ENCODE results near the gene ST3GAL3.

DNA sequence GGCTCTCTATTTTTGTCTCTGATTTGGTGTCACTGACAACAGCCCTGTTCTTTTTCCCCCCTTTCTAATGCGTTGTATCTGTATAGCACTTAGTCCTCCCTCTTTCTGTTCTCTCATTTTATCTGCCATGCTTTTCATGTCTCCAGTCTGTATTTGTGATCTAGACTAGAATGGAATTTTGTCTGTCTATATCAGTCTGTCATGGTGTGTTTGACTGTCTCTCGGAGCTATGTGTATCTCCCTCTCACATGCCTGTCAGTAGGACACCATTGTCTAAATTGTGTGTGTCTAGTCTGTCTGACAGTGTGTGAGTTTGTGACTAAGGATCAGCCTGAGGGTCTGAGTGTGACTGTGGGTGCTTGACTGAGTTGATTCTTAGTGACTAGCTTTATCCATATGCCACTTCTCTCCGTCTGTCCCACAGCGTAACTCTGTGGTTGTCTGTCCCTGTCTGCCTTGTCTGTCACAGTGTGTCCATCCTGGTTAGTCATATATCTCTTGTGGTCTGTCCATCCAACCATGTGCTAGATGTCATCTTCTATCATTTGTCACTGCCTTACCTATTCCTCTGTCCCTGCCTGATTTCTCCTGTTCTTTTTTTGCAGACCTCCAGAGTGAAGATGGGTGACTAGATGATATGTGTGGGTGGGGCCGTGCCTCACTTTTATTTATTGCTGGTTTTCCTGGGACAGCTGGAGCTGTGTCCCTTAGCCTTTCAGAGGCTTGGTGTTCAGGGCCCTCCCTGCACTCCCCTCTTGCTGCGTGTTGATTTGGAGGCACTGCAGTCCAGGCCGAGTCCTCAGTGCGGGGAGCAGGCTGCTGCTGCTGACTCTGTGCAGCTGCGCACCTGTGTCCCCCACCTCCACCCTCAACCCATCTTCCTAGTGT, 270.3 kb downstream of the ST3GAL3 start:
- TF ChIP-seq, protein P1, sequence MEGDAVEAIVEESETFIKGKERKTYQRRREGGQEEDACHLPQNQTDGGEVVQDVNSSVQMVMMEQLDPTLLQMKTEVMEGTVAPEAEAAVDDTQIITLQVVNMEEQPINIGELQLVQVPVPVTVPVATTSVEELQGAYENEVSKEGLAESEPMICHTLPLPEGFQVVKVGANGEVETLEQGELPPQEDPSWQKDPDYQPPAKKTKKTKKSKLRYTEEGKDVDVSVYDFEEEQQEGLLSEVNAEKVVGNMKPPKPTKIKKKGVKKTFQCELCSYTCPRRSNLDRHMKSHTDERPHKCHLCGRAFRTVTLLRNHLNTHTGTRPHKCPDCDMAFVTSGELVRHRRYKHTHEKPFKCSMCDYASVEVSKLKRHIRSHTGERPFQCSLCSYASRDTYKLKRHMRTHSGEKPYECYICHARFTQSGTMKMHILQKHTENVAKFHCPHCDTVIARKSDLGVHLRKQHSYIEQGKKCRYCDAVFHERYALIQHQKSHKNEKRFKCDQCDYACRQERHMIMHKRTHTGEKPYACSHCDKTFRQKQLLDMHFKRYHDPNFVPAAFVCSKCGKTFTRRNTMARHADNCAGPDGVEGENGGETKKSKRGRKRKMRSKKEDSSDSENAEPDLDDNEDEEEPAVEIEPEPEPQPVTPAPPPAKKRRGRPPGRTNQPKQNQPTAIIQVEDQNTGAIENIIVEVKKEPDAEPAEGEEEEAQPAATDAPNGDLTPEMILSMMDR (IDR thresholded peaks at IDR 0.05): no peak
- no peak for TF ChIP-seq POLR2A (IDR thresholded peaks at IDR 0.05)
